Heart left ventricle (tissue), 16 donors: Measurements from ENCODE around the gene RPTOR. TPM values are rescaled to one million over a fixed set of nuclear protein-coding genes. Genes with fewer than 3 reads are reported as not detected.

Experiments
- ATAC-seq, 4 donors: fragments of 200-7000 bp; cut with Tn5 transposase; one replicate each; pipeline ENCODE4 v1.9.1; 2020 to 2022; ENCODE audit warnings: moderate library complexity in 4 of 4, mild to moderate bottlenecking in 3 of 4, moderate number of reproducible peaks in 1 of 4
- DNase-seq, 5 donors: peaks; one replicate each; pipeline ENCODE4 v3.0.0-alpha.2; 2020
- H3K27ac ChIP-seq, 12 donors: fragments of 200-600 bp; sonication (generic) in 4 of 12; one replicate each; pipeline versions ENCODE4 v1.5.0 to v1.8.0; 2016 to 2022; ENCODE audit warnings: mild to moderate bottlenecking in 2 of 12
- H3K27me3 ChIP-seq, 9 donors: fragments of 200-600 bp; sonication (generic) in 2 of 9; one replicate each; pipeline versions ENCODE4 v1.5.1 to v1.8.0; 2016 to 2022; ENCODE audit warnings: mild to moderate bottlenecking in 3 of 9
- H3K36me3 ChIP-seq, 9 donors: fragments of 200-600 bp; sonication (generic) in 2 of 9; one replicate each; pipeline versions ENCODE4 v1.5.0 to v1.8.0; 2018 to 2022; ENCODE audit warnings: mild to moderate bottlenecking in 2 of 9
- H3K4me1 ChIP-seq, 12 donors: fragments of 200-600 bp; sonication (generic) in 4 of 12; one replicate each; pipeline versions ENCODE4 v1.5.0 to v1.8.0; 2016 to 2022; ENCODE audit warnings: mild to moderate bottlenecking in 3 of 12
- H3K4me3 ChIP-seq, 12 donors: fragments of 200-600 bp; sonication (generic) in 4 of 12; one replicate each; pipeline versions ENCODE4 v1.5.0 to v1.8.0; 2017 to 2022; ENCODE audit warnings: mild to moderate bottlenecking in 9 of 12, moderate library complexity in 4 of 12
- H3K9me3 ChIP-seq, 12 donors: fragments of 200-600 bp; sonication (generic) in 4 of 12; one replicate each; pipeline versions ENCODE4 v1.5.0 to v1.8.0; 2016 to 2022; ENCODE audit warnings: mild to moderate bottlenecking in 1 of 12
- POLR2A ChIP-seq, 2 donors: fragments of 450-650 bp; IDR thresholded peaks; one replicate each; pipeline ENCODE4 v1.6.1; 2017; ENCODE audit warnings: antibody characterized with exemption in 2 of 2, mild to moderate bottlenecking in 2 of 2, moderate library complexity in 2 of 2
- WGBS, 4 donors: extraction: QIAGEN DNeasy Blood & Tissue Kit in 2 of 4; methylation state at CpG; one replicate each; pipeline versions ENCODE4 v1.1.5 to v1.1.7; 2013 to 2018; 5-methylcytosine and 5-hydroxymethylcytosine counted together
- intact Hi-C, 10 donors: fragments of 100-400 bp; cut with DNase I; formaldehyde crosslinking; loops; one replicate each; pipeline versions ENCODE4 v1.11.1 to v1.14.2; 2022
- polyA plus RNA-seq, 2 donors: library from polyadenylated mRNA; stranded (reverse); fragments of 200-250 nt; gene quantifications; one replicate each; pipeline ENCODE4 v1.2.3, GENCODE V29; 2013
- total RNA-seq, 9 donors: library from RNA; depleted of rRNA in 2 of 9; stranded (reverse); fragments of >200 nt in 2 of 9; fragmentation: NEBNext Ultra II Directional in 3 of 9; extraction: Animal tissue kit (Norgen Biotek cat#: 25700) in 3 of 9; gene quantifications; one replicate each; pipeline versions ENCODE4 v1.1.0 to v1.2.4, GENCODE V29; 2016 to 2023
- TF ChIP-seq, protein P1 (sequence below), 12 donors: fragments of 200-600 bp; sonication (generic) in 4 of 12; IDR thresholded peaks; one replicate each; pipeline versions ENCODE4 v1.5.0 to v1.8.0; 2018 to 2022; ENCODE audit warnings: antibody characterized with exemption in 12 of 12, mild to moderate bottlenecking in 5 of 12
- donor health status: ischemic (EF 13 %, LVEDD 7.1; RV severe dilation, severe dysfunction).
- donor health status: healthy with polysubstance abuse.
- donor health status: DM: no; HTN: yes; CAD: no.
- donor health status: DM: no; HTN: no; CAD: no.
- donor health status: ischemic (EF 25% LVEDD 6.9; RV normal size, moderate dysfunction).
- donor health status: ischemic (EF 25% LVEDD 5.7; RV mildly dilated, moderate dysfunction).
- donor health status: healthy.
- donor health status: DM: yes; HTN: yes; CAD: no.
- donor health status: ischemic (EF 35%, LVEDD 5.7; RV mildly dilated, moderate dysfunction).
- donor health status: nonischemic (EF 11% LVEDD 7.7; RV severe dilation, severe dysfunction).
- donor health status: DM: yes; HTN: yes; CAD: no.
- donor health status: PGD.
- donor health status: ischemic (EF 29% LVEDD 5.4; RV normal size, mild dysfunction).
- donor health status: nonischemic (EF 23%, LVEDD 6.1; RV moderate dilation, normal function).

RPTOR gene
- total and polyA plus RNA-seq, 11 donors: 14.7 to 31.7 (median 26.0) TPM

DNA sequence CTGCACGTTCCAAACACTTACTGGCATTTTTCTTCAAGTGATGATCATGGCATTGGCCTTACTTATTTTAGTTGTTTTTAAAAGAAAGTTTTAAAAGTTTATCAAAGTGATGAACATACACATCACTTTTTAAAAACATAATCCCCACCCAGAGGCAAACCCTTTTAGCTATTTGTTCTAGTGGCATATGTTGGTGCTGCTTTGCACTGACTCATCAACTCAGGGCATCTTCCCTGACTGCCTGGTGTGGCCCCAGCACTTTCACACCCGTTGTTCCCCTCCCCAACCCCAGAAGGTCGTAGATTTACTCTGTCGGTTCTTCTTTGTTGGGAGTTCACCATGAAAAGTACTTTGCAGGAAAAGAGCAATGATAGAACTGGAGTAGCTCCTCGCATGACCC, 161.3 kb downstream of the RPTOR start:
- ATAC-seq: no peak
- Histone ChIP-seq H3K4me1 (peaks cover 0 to 13% (median 0%) of the 10 kb centered on the region in 12 donors), H3K36me3 (peaks cover 0 to 17% (median 7%) of the 10 kb centered on the region in 9 donors), H3K4me3 (no peak overlapping the region), H3K27ac (no peak overlapping the region), H3K9me3 (no peaks in the 10 kb centered on the region), H3K27me3 (no peaks in the 10 kb centered on the region)
- intact Hi-C loops: no loop called here
- TF ChIP-seq, protein P1, sequence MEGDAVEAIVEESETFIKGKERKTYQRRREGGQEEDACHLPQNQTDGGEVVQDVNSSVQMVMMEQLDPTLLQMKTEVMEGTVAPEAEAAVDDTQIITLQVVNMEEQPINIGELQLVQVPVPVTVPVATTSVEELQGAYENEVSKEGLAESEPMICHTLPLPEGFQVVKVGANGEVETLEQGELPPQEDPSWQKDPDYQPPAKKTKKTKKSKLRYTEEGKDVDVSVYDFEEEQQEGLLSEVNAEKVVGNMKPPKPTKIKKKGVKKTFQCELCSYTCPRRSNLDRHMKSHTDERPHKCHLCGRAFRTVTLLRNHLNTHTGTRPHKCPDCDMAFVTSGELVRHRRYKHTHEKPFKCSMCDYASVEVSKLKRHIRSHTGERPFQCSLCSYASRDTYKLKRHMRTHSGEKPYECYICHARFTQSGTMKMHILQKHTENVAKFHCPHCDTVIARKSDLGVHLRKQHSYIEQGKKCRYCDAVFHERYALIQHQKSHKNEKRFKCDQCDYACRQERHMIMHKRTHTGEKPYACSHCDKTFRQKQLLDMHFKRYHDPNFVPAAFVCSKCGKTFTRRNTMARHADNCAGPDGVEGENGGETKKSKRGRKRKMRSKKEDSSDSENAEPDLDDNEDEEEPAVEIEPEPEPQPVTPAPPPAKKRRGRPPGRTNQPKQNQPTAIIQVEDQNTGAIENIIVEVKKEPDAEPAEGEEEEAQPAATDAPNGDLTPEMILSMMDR (IDR thresholded peaks at IDR 0.05): no peak
- no peak for TF ChIP-seq POLR2A (IDR thresholded peaks at IDR 0.05)
- no peak for DNase-seq
- WGBS, 4 donors: 79 to 89% (median 86%) methylated on average over 5 of the region's 5 CpGs

DNA sequence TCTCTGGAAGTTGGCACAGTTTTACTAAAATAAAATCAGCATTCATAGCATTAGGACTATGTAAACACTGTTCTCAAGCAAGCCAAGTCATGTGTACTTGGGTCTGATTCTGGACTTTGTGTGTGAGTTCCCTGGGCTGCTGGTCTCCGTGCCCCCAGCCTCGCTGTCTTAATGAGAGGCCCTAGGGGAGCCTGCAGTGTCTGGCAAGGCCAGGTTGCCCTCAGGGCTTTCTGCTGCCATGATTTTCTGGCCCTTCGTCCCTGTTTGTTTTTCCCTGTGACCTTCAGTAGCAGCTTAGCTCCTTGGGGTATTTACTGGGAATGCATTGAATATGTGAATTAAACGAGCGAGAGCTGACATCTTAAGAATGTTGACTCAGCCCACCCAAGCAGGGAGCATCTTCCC, 161.8 kb downstream of the RPTOR start:
- no peaks in the 10 kb centered on the region for H3K9me3 ChIP-seq
- WGBS, 4 donors: 81 to 83% (median 82%) methylated on average over 5 of the region's 5 CpGs
- no peaks in the 10 kb centered on the region for H3K27me3 ChIP-seq
- peaks cover 0 to 13% (median 0%) of the 10 kb centered on the region in 12 donors for H3K4me1 ChIP-seq
- ATAC-seq (no peak), DNase-seq (no peak)
- no peak for TF ChIP-seq POLR2A (IDR thresholded peaks at IDR 0.05)
- TF ChIP-seq, protein P1 (IDR thresholded peaks at IDR 0.05): no peak
- peaks cover 0 to 17% (median 7%) of the 10 kb centered on the region in 9 donors for H3K36me3 ChIP-seq
- intact Hi-C loops: no loop called here
- no peak overlapping the region for H3K27ac ChIP-seq
- H3K4me3 ChIP-seq: no peak overlapping the region

DNA sequence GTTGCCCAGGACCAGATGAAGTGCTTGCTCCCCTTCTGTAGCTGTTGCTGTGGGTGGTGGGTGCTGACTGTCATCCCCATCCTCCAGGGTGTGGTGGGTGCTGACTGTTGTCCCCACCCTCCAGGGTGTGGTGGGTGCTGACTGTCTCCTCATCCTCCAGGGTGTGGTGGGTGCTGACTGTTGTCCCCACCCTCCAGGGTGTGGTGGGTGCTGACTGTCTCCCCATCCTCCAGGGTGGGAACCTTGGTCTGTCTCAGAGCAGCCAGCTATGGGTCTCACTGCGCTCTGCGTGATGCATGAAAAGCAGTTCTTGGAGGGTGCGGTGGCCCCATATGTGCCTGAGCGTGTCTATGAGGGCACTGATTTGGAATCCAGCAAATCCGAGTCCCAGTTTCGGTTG, 163.8 kb downstream of the RPTOR start:
- no peaks in the 10 kb centered on the region for H3K9me3 ChIP-seq
- no peak for ATAC-seq
- intact Hi-C loops: no loop called here
- H3K4me1 ChIP-seq: peaks cover 0 to 10% (median 0%) of the 10 kb centered on the region in 12 donors
- 88 to 100% (median 89%) methylated on average over 3 to 6 of the region's 6 CpGs for WGBS, 4 donors
- no peak overlapping the region for H3K4me3 ChIP-seq
- TF ChIP-seq, protein P1 (IDR thresholded peaks at IDR 0.05): no peak
- no peak for TF ChIP-seq POLR2A (IDR thresholded peaks at IDR 0.05)
- H3K27me3 ChIP-seq: no peaks in the 10 kb centered on the region
- H3K27ac ChIP-seq: no peak overlapping the region
- H3K36me3 ChIP-seq: peaks cover 0 to 17% (median 7%) of the 10 kb centered on the region in 9 donors
- no peak for DNase-seq

DNA sequence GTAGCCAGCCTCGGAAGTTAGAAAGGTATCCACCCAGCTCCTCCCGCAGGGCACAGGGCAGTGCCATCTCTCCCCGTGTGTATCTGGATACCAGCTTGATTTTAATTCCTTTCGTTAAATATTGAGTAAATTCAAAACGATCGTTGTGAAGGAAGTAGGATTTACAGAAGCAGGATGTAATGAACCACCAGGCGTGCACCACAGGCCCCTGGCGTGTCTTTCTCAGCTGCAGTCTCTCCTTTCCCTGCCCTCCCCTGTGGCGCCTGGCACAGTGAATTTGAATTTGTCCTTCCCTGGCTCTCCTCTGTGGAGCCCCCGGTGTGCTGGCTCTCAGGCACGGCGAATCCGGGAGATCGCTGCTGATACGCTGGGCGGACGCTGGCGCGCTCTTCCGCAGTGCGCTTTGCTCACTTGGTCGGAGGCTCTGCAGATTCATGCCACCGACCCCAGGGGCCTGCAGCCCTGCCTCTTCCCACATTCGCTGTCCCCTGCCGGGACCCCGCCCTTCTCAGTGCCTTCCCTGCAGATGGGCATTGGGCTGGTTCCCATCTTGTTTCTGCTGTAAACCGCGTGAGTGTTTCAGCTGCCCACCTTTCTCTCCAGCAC, 164.6 kb downstream of the RPTOR start:
- ATAC-seq (no peak), DNase-seq (no peak)
- peaks cover 0 to 17% (median 7%) of the 10 kb centered on the region in 9 donors for H3K36me3 ChIP-seq
- no peaks in the 10 kb centered on the region for H3K27me3 ChIP-seq
- intact Hi-C loops: no loop called here
- no peak for TF ChIP-seq POLR2A (IDR thresholded peaks at IDR 0.05)
- TF ChIP-seq, protein P1 (IDR thresholded peaks at IDR 0.05): no peak
- H3K9me3 ChIP-seq: no peaks in the 10 kb centered on the region
- WGBS, 4 donors: 91 to 95% (median 93%) methylated on average over 28 of the region's 28 CpGs
- peaks cover 0 to 7% (median 0%) of the 10 kb centered on the region in 12 donors for H3K4me1 ChIP-seq
- H3K4me3 ChIP-seq: no peak overlapping the region
- H3K27ac ChIP-seq: no peak overlapping the region
